Esophagus muscularis mucosa (tissue), 4 donors: Measurements from ENCODE around the gene BBS9.

Experiments used
- EP300 ChIP-seq: sonication (generic); formaldehyde crosslinking; IDR thresholded peaks from one replicate; pipeline ENCODE4 v1.6.1; 2017; ENCODE audit warnings: antibody characterized with exemption
- POLR2A ChIP-seq: fragments of 450-650 bp; IDR thresholded peaks from one replicate; pipeline ENCODE4 v1.6.1; 2017; ENCODE audit warnings: antibody characterized with exemption, moderate library complexity, mild to moderate bottlenecking, low read depth
- POLR2AphosphoS5 ChIP-seq, 2 donors: sonication (generic); formaldehyde crosslinking; IDR thresholded peaks; one replicate each; pipeline ENCODE4 v1.6.1; 2017; ENCODE audit warnings: antibody characterized with exemption in 2 of 2
- TF ChIP-seq, protein P1 (sequence below), 3 experiments: fragments of 200-600 bp in 2 of 3; fragments of 450-650 bp in 1 of 3; sonication (generic) in 2 of 3; IDR thresholded peaks; one replicate each; pipeline ENCODE4 v1.5.1; 2017 to 2019; ENCODE audit warnings: antibody characterized with exemption in 3 of 3, mild to moderate bottlenecking in 2 of 3, moderate library complexity in 1 of 3

DNA sequence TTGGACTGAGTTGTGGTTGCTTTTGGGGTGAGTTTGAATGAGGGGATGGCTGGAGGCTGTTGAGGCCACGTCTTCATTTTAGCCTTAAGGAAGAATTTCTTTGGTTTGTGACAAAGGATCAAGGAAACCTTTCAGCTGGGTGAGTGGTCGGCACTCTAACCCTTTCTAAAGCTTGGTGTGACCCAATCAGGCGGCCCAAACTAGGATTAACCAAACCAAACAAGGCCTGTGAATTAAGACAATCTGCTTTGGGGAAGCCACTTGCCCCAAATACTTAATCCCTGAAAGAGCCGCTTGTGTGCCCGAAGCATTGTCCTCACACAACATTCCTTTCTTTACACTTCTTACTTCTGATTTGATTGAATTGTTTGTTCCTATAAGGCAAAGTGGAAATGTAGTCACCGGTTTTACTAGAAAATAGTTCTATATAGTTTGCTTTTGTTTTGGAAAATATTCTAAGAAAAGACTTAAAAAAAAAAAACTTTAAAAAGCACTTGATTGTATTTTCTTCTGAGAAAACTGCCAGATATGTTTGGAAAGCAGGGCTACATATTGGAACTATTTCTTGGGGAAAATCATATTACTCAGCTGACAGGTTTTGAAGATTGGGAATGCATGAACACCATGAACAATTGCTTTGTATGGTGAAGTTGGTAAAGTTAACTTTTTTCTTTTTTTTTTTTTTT, 503.6 kb downstream of the BBS9 start:
- TF ChIP-seq, protein P1, sequence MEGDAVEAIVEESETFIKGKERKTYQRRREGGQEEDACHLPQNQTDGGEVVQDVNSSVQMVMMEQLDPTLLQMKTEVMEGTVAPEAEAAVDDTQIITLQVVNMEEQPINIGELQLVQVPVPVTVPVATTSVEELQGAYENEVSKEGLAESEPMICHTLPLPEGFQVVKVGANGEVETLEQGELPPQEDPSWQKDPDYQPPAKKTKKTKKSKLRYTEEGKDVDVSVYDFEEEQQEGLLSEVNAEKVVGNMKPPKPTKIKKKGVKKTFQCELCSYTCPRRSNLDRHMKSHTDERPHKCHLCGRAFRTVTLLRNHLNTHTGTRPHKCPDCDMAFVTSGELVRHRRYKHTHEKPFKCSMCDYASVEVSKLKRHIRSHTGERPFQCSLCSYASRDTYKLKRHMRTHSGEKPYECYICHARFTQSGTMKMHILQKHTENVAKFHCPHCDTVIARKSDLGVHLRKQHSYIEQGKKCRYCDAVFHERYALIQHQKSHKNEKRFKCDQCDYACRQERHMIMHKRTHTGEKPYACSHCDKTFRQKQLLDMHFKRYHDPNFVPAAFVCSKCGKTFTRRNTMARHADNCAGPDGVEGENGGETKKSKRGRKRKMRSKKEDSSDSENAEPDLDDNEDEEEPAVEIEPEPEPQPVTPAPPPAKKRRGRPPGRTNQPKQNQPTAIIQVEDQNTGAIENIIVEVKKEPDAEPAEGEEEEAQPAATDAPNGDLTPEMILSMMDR (IDR thresholded peaks at IDR 0.05): no peak
- TF ChIP-seq POLR2A: no peak
- TF ChIP-seq POLR2AphosphoS5 (IDR thresholded peaks at IDR 0.05): no peak
- no peak for TF ChIP-seq EP300
